Esophagus squamous epithelium (tissue), 4 donors: ENCODE data around the gene PANX3.

ENCODE experiments used
- CTCF ChIP-seq, 6 experiments: fragments of 450-650 bp in 4 of 6; fragments of 200-600 bp in 2 of 6; sonication (generic) in 2 of 6; IDR thresholded peaks; one replicate each; pipeline ENCODE4 v1.5.1; 2016 to 2019; ENCODE audit warnings: antibody characterized with exemption in 6 of 6, mild to moderate bottlenecking in 4 of 6, moderate library complexity in 4 of 6
- POLR2A ChIP-seq, 4 donors: fragments of 450-650 bp; IDR thresholded peaks; one replicate each; pipeline ENCODE4 v1.6.1; 2017; ENCODE audit warnings: antibody characterized with exemption in 4 of 4, mild to moderate bottlenecking in 4 of 4, moderate library complexity in 3 of 4

GRCh38 chr11:124643605-124644425, 32.6 kb downstream of the PANX3 start:
- TF ChIP-seq CTCF (IDR thresholded peaks at IDR 0.05) = no peak
- no peak for TF ChIP-seq POLR2A (IDR thresholded peaks at IDR 0.05)
